SH-SY5Y (cell line): ENCODE measurements around the gene MBD6.

Experiments
- GATA2 ChIP-seq: IDR thresholded peaks from 2 replicates; pipeline ENCODE4 v1.6.1; 2011; ENCODE audit warnings: mild to moderate bottlenecking, low read depth, low read length
- GATA3 ChIP-seq: IDR thresholded peaks from 2 replicates; pipeline ENCODE4 v1.6.1; 2011; ENCODE audit warnings: low read depth, mild to moderate bottlenecking, low read length, moderate library complexity

- TF ChIP-seq GATA3 (no peak), GATA2 (no peak)
Measured at GRCh38 chr12:57523706-57524614, 1.3 kb downstream of the MBD6 start.
